NCI-H69 (cell line): ENCODE measurements around the gene KPTN.

Experiments used
- DNase-seq: peaks from one replicate; lab custom pipeline; 2025; lab: John Stamatoyannopoulos, UW

KPTN gene

GRCh38 chr19:47434088-47434487, 49.9 kb downstream of the KPTN start:
- no peak for DNase-seq

GRCh38 chr19:47433121-47433520, 50.9 kb downstream of the KPTN start:
- DNase-seq: no peak

- DNase-seq: no peak
These were observed 51.5 kb downstream of the KPTN start for GRCh38 chr19:47432499-47432898.

GRCh38 chr19:47432091-47432490, 51.9 kb downstream of the KPTN start:
- DNase-seq: no peak

GRCh38 chr19:47430041-47430802, 53.8 kb downstream of the KPTN start:
- peak; percentile 52 for DNase-seq

GRCh38 chr19:47429140-47429793, 54.8 kb downstream of the KPTN start:
- DNase-seq: no peak

- DNase-seq: peak; percentile 97
These were observed 55.7 kb downstream of the KPTN start for GRCh38 chr19:47428177-47428894.

GRCh38 chr19:47427241-47428176, 56.5 kb downstream of the KPTN start:
- DNase-seq: peak; percentile 73
